PC-9 (cell line): ENCODE measurements around the gene COL27A1.

Source experiments
- CTCF ChIP-seq: fragments of 200-600 bp; sonication (generic); conservative IDR thresholded peaks from 2 replicates; pipeline ENCODE4 v1.6.1; 2017; ENCODE audit warnings: mixed run types, antibody characterized with exemption, mild to moderate bottlenecking, moderate library complexity
- EZH2 ChIP-seq: fragments of 200-600 bp; sonication (generic); IDR thresholded peaks from 2 replicates; pipeline ENCODE4 v1.8.0; 2017; ENCODE audit warnings: antibody characterized with exemption, low read depth

- TF ChIP-seq CTCF, result no peak
- TF ChIP-seq EZH2, result no peak
Measured at GRCh38 chr9:114221706-114222465, 66.5 kb downstream of the COL27A1 start.
